ENCODE measurements around the gene RAD51B. TPM values are rescaled to one million over a fixed set of nuclear protein-coding genes. Genes with fewer than 3 reads are reported as not detected.

Gene RAD51B
- total RNA-seq, 1 experiment from 2014 or later: 14.2 TPM

DNA sequence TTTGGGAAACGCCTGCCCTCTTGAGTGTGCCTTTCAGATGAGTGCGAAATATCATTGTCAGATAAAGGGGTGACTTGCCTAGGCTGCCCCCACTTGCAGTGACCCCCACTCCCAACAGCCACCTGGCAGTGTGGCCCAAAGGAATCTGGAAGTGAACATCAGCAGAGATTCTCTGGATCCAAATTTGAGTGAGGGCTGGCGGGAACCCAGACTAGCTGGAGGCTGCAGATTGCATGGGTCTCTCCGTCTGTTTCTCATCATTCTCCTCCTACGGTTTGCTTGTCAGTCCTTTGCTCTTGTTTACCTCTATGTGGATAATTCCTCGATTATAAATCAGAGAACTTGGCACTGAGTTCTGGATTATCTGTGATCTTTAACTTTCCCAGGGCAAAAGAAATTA, 692.5 kb downstream of the RAD51B start:
- no peak for ATAC-seq
- no peak for DNase-seq (ENCODE audit: low spot score)
- peaks cover 4% of the 10 kb centered on the region for H3K4me1 Mint-ChIP-seq
- CTCF ChIA-PET: no interaction called here
- TF ChIP-seq JUN (CRISPR knock-in tag; IDR thresholded peaks at IDR 0.05) (no peak), ERG (CRISPR knock-in tag; IDR thresholded peaks at IDR 0.05) (no peak), ZNF121 (CRISPR knock-in tag; IDR thresholded peaks at IDR 0.05) (no peak), TCF7 (CRISPR knock-in tag; IDR thresholded peaks at IDR 0.05; ENCODE audit: low read depth) (no peak)
- H3K27me3 Mint-ChIP-seq (ENCODE audit: low read depth): no peaks in the 10 kb centered on the region
- H3K9me3 Mint-ChIP-seq: no peaks in the 10 kb centered on the region
- POLR2A ChIA-PET: no interaction called here
- no peaks in the 10 kb centered on the region for H3K36me3 Mint-ChIP-seq
- H3K4me3 Mint-ChIP-seq: no peak overlapping the region
- H3K27ac Mint-ChIP-seq: no peak overlapping the region

DNA sequence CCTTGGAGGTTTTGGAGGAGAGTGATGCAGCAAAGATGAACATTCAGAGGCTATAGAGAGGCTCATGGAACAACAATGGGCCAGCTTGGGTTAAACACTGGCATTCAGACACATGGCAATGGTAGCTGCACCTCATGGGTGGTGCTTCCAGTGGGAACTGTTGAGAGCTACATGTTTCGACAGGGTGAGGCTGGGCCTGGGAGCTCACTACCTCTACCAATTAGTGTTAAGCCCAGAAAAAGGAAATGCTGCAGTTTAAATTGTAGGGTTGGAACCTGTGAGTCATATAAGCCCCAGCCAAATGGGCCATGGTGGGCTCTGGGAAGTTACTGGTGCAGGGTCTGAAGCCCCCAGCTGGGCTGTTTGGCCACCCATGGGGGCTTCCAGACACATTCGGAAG, 693.6 kb downstream of the RAD51B start:
- TF ChIP-seq ZBTB21 (CRISPR knock-in tag; IDR thresholded peaks at IDR 0.05; ENCODE audit: borderline replicate concordance) (no peak), FOXJ3 (CRISPR knock-in tag; IDR thresholded peaks at IDR 0.05; ENCODE audit: borderline replicate concordance) (no peak), EMX1 (CRISPR knock-in tag; IDR thresholded peaks at IDR 0.05) (no peak), E2F4 (CRISPR knock-in tag; IDR thresholded peaks at IDR 0.05; ENCODE audit: borderline replicate concordance, low read depth) (no peak), SOX15 (CRISPR knock-in tag; IDR thresholded peaks at IDR 0.05) (no peak), NFE2L1 (CRISPR knock-in tag; IDR thresholded peaks at IDR 0.05) (no peak), CREM (CRISPR knock-in tag; IDR thresholded peaks at IDR 0.05) (no peak), TEAD1 (CRISPR knock-in tag; IDR thresholded peaks at IDR 0.05) (no peak), AR (CRISPR knock-in tag; IDR thresholded peaks at IDR 0.05) (no peak), CREB1 (CRISPR knock-in tag; IDR thresholded peaks at IDR 0.05) (no peak), MXD4 (CRISPR knock-in tag; IDR thresholded peaks at IDR 0.05; ENCODE audit: borderline replicate concordance) (no peak), HMGA2 (CRISPR knock-in tag; IDR thresholded peaks at IDR 0.05) (no peak), ZNF416 (CRISPR knock-in tag; IDR thresholded peaks at IDR 0.05) (no peak), MLX (CRISPR knock-in tag; IDR thresholded peaks at IDR 0.05) (no peak), IRF2 (CRISPR knock-in tag; IDR thresholded peaks at IDR 0.05; ENCODE audit: borderline replicate concordance, low read depth) (no peak), ZNF396 (CRISPR knock-in tag; IDR thresholded peaks at IDR 0.05; ENCODE audit: borderline replicate concordance) (no peak), ZNF532 (CRISPR knock-in tag; IDR thresholded peaks at IDR 0.05; ENCODE audit: borderline replicate concordance) (no peak), NFATC4 (CRISPR knock-in tag; IDR thresholded peaks at IDR 0.05) (no peak)
- TF ChIP-seq, protein P1, sequence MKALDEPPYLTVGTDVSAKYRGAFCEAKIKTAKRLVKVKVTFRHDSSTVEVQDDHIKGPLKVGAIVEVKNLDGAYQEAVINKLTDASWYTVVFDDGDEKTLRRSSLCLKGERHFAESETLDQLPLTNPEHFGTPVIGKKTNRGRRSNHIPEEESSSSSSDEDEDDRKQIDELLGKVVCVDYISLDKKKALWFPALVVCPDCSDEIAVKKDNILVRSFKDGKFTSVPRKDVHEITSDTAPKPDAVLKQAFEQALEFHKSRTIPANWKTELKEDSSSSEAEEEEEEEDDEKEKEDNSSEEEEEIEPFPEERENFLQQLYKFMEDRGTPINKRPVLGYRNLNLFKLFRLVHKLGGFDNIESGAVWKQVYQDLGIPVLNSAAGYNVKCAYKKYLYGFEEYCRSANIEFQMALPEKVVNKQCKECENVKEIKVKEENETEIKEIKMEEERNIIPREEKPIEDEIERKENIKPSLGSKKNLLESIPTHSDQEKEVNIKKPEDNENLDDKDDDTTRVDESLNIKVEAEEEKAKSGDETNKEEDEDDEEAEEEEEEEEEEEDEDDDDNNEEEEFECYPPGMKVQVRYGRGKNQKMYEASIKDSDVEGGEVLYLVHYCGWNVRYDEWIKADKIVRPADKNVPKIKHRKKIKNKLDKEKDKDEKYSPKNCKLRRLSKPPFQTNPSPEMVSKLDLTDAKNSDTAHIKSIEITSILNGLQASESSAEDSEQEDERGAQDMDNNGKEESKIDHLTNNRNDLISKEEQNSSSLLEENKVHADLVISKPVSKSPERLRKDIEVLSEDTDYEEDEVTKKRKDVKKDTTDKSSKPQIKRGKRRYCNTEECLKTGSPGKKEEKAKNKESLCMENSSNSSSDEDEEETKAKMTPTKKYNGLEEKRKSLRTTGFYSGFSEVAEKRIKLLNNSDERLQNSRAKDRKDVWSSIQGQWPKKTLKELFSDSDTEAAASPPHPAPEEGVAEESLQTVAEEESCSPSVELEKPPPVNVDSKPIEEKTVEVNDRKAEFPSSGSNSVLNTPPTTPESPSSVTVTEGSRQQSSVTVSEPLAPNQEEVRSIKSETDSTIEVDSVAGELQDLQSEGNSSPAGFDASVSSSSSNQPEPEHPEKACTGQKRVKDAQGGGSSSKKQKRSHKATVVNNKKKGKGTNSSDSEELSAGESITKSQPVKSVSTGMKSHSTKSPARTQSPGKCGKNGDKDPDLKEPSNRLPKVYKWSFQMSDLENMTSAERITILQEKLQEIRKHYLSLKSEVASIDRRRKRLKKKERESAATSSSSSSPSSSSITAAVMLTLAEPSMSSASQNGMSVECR (CRISPR knock-in tag; IDR thresholded peaks at IDR 0.05; ENCODE audit: borderline replicate concordance): no peak
- no peak overlapping the region for H3K4me3 Mint-ChIP-seq
- H3K4me1 Mint-ChIP-seq: peaks cover 10% of the 10 kb centered on the region
- H3K9me3 Mint-ChIP-seq: no peaks in the 10 kb centered on the region
- no peaks in the 10 kb centered on the region for H3K36me3 Mint-ChIP-seq
- no peaks in the 10 kb centered on the region for H3K27me3 Mint-ChIP-seq (ENCODE audit: low read depth)
- DNase-seq (ENCODE audit: low spot score) (no peak), ATAC-seq (no peak)
- ChIA-PET CTCF (no interaction called here), POLR2A (no interaction called here)
- no peak overlapping the region for H3K27ac Mint-ChIP-seq
